HL-60 (cell line): ENCODE measurements around the gene HTR3D.

Experiments used
- DNase-seq, 2 experiments: peaks; one replicate each; pipeline ENCODE4 v3.0.0-alpha.2; 2010 to 2020; ENCODE audit warnings: low read depth in 1 of 2, low spot score in 1 of 2
- H3K27ac ChIP-seq: fragments of 250-450 bp; sonication (Bioruptor Pico); replicated peaks from 2 replicates; pipeline ENCODE4 v1.5.1; 2020; ENCODE audit warnings: mild to moderate bottlenecking, moderate library complexity
- H3K27me3 ChIP-seq: fragments of 250-450 bp; sonication (Bioruptor Pico); 2 replicates; pipeline ENCODE4 v1.5.1; 2021; ENCODE audit warnings: mild to moderate bottlenecking, moderate library complexity; ENCODE audit not compliant: insufficient read depth, poor library complexity, severe bottlenecking
- H3K4me3 ChIP-seq: replicated peaks from 2 replicates; pipeline ENCODE4 v1.5.1; 2011; ENCODE audit warnings: mild to moderate bottlenecking, control low read depth, low read length; ENCODE audit not compliant: insufficient read depth
- GABPA ChIP-seq: IDR thresholded peaks from 2 replicates; pipeline ENCODE4 v1.6.1; 2012; ENCODE audit warnings: low read depth
- POLR2AphosphoS5 ChIP-seq: IDR thresholded peaks from 2 replicates; pipeline ENCODE4 v1.6.1; 2012; ENCODE audit warnings: low read depth
- SPI1 ChIP-seq: IDR thresholded peaks from 2 replicates; pipeline ENCODE4 v1.6.1; 2012; ENCODE audit warnings: low read depth, mild to moderate bottlenecking, borderline replicate concordance
- TF ChIP-seq, protein P1 (sequence below): IDR thresholded peaks from one replicate; pipeline ENCODE4 v1.5.1; 2011; ENCODE audit warnings: low read length, control low read depth, inconsistent platforms; ENCODE audit not compliant: insufficient read depth
- TF ChIP-seq, protein P2 (sequence below): IDR thresholded peaks from 2 replicates; pipeline ENCODE4 v1.6.1; 2012; ENCODE audit warnings: low read depth; ENCODE audit not compliant: insufficient replicate concordance

Gene HTR3D

DNA sequence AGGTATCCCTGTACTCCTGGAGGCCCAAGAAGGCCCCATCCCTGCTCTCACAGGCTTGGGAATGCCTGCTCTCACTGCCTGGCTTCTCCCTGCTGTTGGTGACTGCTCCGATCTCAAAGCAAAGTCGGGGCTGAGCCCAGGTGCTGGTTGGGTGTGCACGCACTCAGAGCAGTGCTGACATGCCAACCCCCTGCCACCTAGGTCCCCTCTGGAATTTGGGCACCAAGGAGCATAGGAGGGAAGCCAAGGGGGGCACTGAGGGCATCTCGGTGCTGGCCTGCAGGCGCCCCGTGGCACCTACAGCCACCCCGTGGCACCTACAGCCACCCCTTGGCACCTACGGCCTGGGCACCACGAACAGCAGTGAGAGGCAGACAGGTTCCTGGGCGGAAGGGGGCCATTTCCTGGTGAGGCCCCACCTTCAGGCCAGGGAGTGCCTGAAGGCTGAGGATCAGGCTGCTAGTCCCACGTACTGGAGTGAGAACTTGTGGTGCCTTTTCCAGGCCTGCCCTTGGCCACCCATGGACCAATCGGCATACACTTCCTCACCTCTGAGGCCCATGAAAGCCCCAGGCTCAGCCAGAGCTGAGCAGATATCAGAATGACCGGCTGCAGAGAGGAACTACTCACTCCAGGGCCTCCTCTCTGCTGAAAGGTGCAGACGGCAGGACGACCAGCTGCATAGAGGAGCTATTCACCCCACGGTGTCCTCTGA lies 49.7 kb downstream of the HTR3D start:
- TF ChIP-seq, protein P1, sequence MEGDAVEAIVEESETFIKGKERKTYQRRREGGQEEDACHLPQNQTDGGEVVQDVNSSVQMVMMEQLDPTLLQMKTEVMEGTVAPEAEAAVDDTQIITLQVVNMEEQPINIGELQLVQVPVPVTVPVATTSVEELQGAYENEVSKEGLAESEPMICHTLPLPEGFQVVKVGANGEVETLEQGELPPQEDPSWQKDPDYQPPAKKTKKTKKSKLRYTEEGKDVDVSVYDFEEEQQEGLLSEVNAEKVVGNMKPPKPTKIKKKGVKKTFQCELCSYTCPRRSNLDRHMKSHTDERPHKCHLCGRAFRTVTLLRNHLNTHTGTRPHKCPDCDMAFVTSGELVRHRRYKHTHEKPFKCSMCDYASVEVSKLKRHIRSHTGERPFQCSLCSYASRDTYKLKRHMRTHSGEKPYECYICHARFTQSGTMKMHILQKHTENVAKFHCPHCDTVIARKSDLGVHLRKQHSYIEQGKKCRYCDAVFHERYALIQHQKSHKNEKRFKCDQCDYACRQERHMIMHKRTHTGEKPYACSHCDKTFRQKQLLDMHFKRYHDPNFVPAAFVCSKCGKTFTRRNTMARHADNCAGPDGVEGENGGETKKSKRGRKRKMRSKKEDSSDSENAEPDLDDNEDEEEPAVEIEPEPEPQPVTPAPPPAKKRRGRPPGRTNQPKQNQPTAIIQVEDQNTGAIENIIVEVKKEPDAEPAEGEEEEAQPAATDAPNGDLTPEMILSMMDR: no peak
- TF ChIP-seq POLR2AphosphoS5: no peak
- no peak for TF ChIP-seq SPI1
- TF ChIP-seq, protein P2, sequence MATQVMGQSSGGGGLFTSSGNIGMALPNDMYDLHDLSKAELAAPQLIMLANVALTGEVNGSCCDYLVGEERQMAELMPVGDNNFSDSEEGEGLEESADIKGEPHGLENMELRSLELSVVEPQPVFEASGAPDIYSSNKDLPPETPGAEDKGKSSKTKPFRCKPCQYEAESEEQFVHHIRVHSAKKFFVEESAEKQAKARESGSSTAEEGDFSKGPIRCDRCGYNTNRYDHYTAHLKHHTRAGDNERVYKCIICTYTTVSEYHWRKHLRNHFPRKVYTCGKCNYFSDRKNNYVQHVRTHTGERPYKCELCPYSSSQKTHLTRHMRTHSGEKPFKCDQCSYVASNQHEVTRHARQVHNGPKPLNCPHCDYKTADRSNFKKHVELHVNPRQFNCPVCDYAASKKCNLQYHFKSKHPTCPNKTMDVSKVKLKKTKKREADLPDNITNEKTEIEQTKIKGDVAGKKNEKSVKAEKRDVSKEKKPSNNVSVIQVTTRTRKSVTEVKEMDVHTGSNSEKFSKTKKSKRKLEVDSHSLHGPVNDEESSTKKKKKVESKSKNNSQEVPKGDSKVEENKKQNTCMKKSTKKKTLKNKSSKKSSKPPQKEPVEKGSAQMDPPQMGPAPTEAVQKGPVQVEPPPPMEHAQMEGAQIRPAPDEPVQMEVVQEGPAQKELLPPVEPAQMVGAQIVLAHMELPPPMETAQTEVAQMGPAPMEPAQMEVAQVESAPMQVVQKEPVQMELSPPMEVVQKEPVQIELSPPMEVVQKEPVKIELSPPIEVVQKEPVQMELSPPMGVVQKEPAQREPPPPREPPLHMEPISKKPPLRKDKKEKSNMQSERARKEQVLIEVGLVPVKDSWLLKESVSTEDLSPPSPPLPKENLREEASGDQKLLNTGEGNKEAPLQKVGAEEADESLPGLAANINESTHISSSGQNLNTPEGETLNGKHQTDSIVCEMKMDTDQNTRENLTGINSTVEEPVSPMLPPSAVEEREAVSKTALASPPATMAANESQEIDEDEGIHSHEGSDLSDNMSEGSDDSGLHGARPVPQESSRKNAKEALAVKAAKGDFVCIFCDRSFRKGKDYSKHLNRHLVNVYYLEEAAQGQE: no peak
- no peak for TF ChIP-seq GABPA
- DNase-seq: no peak

GRCh38 chr3:184082034-184082433 lies 50.5 kb downstream of the HTR3D start:
- TF ChIP-seq, protein P1: no peak
- TF ChIP-seq SPI1: no peak
- Histone ChIP-seq H3K4me3 (no peak overlapping the region), H3K27ac (no peak overlapping the region), H3K27me3 (no peaks in the 10 kb centered on the region)
- no peak for DNase-seq

More for the DNA sequence above, 49.7 kb downstream of the HTR3D start:
- H3K4me3 ChIP-seq: no peak overlapping the region
- no peaks in the 10 kb centered on the region for H3K27me3 ChIP-seq
- H3K27ac ChIP-seq: no peak overlapping the region

- H3K27ac ChIP-seq: no peak overlapping the region
- no peak overlapping the region for H3K4me3 ChIP-seq
- no peaks in the 10 kb centered on the region for H3K27me3 ChIP-seq
- TF ChIP-seq, protein P2: no peak
- TF ChIP-seq, protein P1: no peak
- no peak for TF ChIP-seq GABPA
- TF ChIP-seq SPI1: no peak
- TF ChIP-seq POLR2AphosphoS5: no peak
- no peak for DNase-seq
Observed at GRCh38 chr3:184082465-184082864, 50.9 kb downstream of the HTR3D start.

GRCh38 chr3:184085389-184085852 lies 53.9 kb downstream of the HTR3D start:
- Histone ChIP-seq H3K27ac (no peak overlapping the region), H3K4me3 (no peak overlapping the region), H3K27me3 (no peaks in the 10 kb centered on the region)
- TF ChIP-seq, protein P2: no peak
- TF ChIP-seq POLR2AphosphoS5 (no peak), GABPA (no peak), SPI1 (no peak)
- TF ChIP-seq, protein P1: no peak
- peak; percentile 8 to 23 for DNase-seq
